H9 (cell line): Measurements from ENCODE around the gene FUT8. TPM values are rescaled to one million over a fixed set of nuclear protein-coding genes. Genes with fewer than 3 reads are reported as not detected.

Experiments
- DNase-seq: peaks from one replicate; pipeline ENCODE4 v3.0.0-alpha.2; 2017
- H2AFZ ChIP-seq: one replicate; pipeline ENCODE4 v1.6.1; 2013; ENCODE audit warnings: mild to moderate bottlenecking, low read length, control low read depth, moderate library complexity
- H2AK5ac ChIP-seq: 2 replicates; pipeline ENCODE4 v1.6.1; 2013; ENCODE audit warnings: low read length, control low read depth, mixed read lengths; ENCODE audit not compliant: insufficient read length
- H2BK120ac ChIP-seq: one replicate; pipeline ENCODE4 v1.6.1; 2013; ENCODE audit warnings: low read depth, mild to moderate bottlenecking, low read length, control low read depth, inconsistent platforms; ENCODE audit not compliant: poor library complexity, severe bottlenecking
- H2BK12ac ChIP-seq: 2 replicates; pipeline ENCODE4 v1.6.1; 2013; ENCODE audit warnings: low read length, control low read depth, mixed read lengths, low read depth; ENCODE audit not compliant: insufficient read length
- H2BK15ac ChIP-seq: 2 replicates; pipeline ENCODE4 v1.6.1; 2013; ENCODE audit warnings: low read depth, low read length, control low read depth
- H2BK20ac ChIP-seq: one replicate; pipeline ENCODE4 v1.6.1; 2013; ENCODE audit warnings: low read depth, mild to moderate bottlenecking, low read length, control low read depth, inconsistent platforms; ENCODE audit not compliant: poor library complexity, severe bottlenecking
- H2BK5ac ChIP-seq: 2 replicates; pipeline ENCODE4 v1.6.1; 2013; ENCODE audit warnings: low read length, control low read depth, mixed read lengths; ENCODE audit not compliant: insufficient read length
- H3K14ac ChIP-seq: 2 replicates; pipeline ENCODE4 v1.6.1; 2013; ENCODE audit warnings: low read length, control low read depth; ENCODE audit not compliant: insufficient read depth
- H3K18ac ChIP-seq: 2 replicates; pipeline ENCODE4 v1.6.1; 2013; ENCODE audit warnings: low read depth, mild to moderate bottlenecking, mixed read lengths, low read length, control low read depth; ENCODE audit not compliant: insufficient read length
- H3K23ac ChIP-seq: 2 replicates; pipeline ENCODE4 v1.6.1; 2013; ENCODE audit warnings: low read length, control low read depth, mixed read lengths, low read depth; ENCODE audit not compliant: insufficient read length
- H3K23me2 ChIP-seq: 2 replicates; pipeline ENCODE4 v1.6.1; 2013; ENCODE audit warnings: low read depth, mild to moderate bottlenecking, mixed read lengths, low read length, control low read depth; ENCODE audit not compliant: insufficient read length, poor library complexity, severe bottlenecking
- H3K27ac ChIP-seq: 2 replicates; pipeline ENCODE4 v1.5.1; 2013; ENCODE audit warnings: low read length, control low read depth, mixed read lengths, low read depth; ENCODE audit not compliant: insufficient read length
- H3K27me3 ChIP-seq: 2 replicates; pipeline ENCODE4 v1.6.1; 2013; ENCODE audit warnings: low read length, control low read depth, inconsistent platforms; ENCODE audit not compliant: insufficient read depth
- H3K4ac ChIP-seq: 2 replicates; pipeline ENCODE4 v1.6.1; 2013; ENCODE audit warnings: low read depth, mild to moderate bottlenecking, control low read depth, inconsistent platforms, low read length, moderate library complexity
- H3K4me1 ChIP-seq: 2 replicates; pipeline ENCODE4 v1.6.1; 2013; ENCODE audit warnings: low read length, control low read depth, inconsistent platforms; ENCODE audit not compliant: insufficient read depth
- H3K4me2 ChIP-seq: 2 replicates; pipeline ENCODE4 v1.6.1; 2013; ENCODE audit warnings: low read length, control low read depth, mixed read lengths; ENCODE audit not compliant: insufficient read length, insufficient read depth
- H3K56ac ChIP-seq: 2 replicates; pipeline ENCODE4 v1.6.1; 2013; ENCODE audit warnings: low read depth, mild to moderate bottlenecking, mixed read lengths, low read length, control low read depth; ENCODE audit not compliant: insufficient read length
- H3K79me1 ChIP-seq: 2 replicates; pipeline ENCODE4 v1.6.1; 2013; ENCODE audit warnings: low read depth, mild to moderate bottlenecking, moderate library complexity, low read length, control low read depth, inconsistent platforms; ENCODE audit not compliant: insufficient read depth, poor library complexity, severe bottlenecking
- H3K79me2 ChIP-seq: 2 replicates; pipeline ENCODE4 v1.6.1; 2013; ENCODE audit warnings: low read length, control low read depth, inconsistent platforms; ENCODE audit not compliant: insufficient read depth
- H3K9ac ChIP-seq: 2 replicates; pipeline ENCODE4 v1.6.1; 2013; ENCODE audit warnings: low read length, control low read depth, mixed read lengths; ENCODE audit not compliant: insufficient read length; ENCODE audit errors: extremely low read depth
- H3K9me3 ChIP-seq: one replicate; pipeline ENCODE4 v1.6.1; 2013; ENCODE audit warnings: low read depth, low read length, inconsistent platforms; ENCODE audit not compliant: control insufficient read depth
- H3T11ph ChIP-seq: one replicate; pipeline ENCODE4 v1.6.1; 2013; ENCODE audit warnings: mild to moderate bottlenecking, low read length, control low read depth, inconsistent platforms
- H4K20me1 ChIP-seq: one replicate; pipeline ENCODE4 v1.6.1; 2013; ENCODE audit not compliant: control insufficient read depth, insufficient read length, insufficient read depth
- H4K5ac ChIP-seq: 2 replicates; pipeline ENCODE4 v1.6.1; 2013; ENCODE audit warnings: low read depth, mild to moderate bottlenecking, mixed read lengths, low read length, control low read depth; ENCODE audit not compliant: insufficient read length
- H4K8ac ChIP-seq: replicated peaks from 2 replicates; pipeline ENCODE4 v1.6.1; 2013; ENCODE audit warnings: low read length, control low read depth, mixed read lengths, low read depth; ENCODE audit not compliant: insufficient read length
- H4K91ac ChIP-seq: 2 replicates; pipeline ENCODE4 v1.6.1; 2013; ENCODE audit warnings: low read depth, mild to moderate bottlenecking, moderate library complexity, mixed read lengths, low read length, control low read depth; ENCODE audit not compliant: insufficient read length
- H3K27ac Mint-ChIP-seq, 3 experiments: 2 replicates in 2 of 3; 3 replicates in 1 of 3; pipeline ENCODE4 v1.8.0; 2020 to 2021; ENCODE audit warnings: mixed read lengths in 3 of 3, mild to moderate bottlenecking in 1 of 3, moderate library complexity in 1 of 3
- H3K27me3 Mint-ChIP-seq: 2 replicates; pipeline ENCODE4 v1.8.0; 2021; ENCODE audit warnings: low read depth, mild to moderate bottlenecking, moderate library complexity, mixed read lengths
- H3K36me3 Mint-ChIP-seq, 3 experiments: 2 replicates in 2 of 3; 3 replicates in 1 of 3; pipeline ENCODE4 v1.8.0; 2020 to 2021; ENCODE audit warnings: low read depth in 3 of 3, mixed read lengths in 3 of 3; ENCODE audit not compliant: insufficient read depth in 1 of 3
- H3K4me1 Mint-ChIP-seq, 2 experiments: 2 replicates each; pipeline ENCODE4 v1.8.0; 2020; ENCODE audit warnings: mixed read lengths in 2 of 2
- H3K4me3 Mint-ChIP-seq, 2 experiments: 2 replicates in 1 of 2; 3 replicates in 1 of 2; pipeline ENCODE4 v1.8.0; 2020 to 2021; ENCODE audit warnings: mild to moderate bottlenecking in 2 of 2, mixed read lengths in 2 of 2, moderate library complexity in 1 of 2
- H3K9me3 Mint-ChIP-seq, 2 experiments: 2 replicates in 1 of 2; 3 replicates in 1 of 2; pipeline ENCODE4 v1.8.0; 2020; ENCODE audit warnings: mild to moderate bottlenecking in 2 of 2, mixed read lengths in 2 of 2, moderate library complexity in 1 of 2
- WGBS: extraction: QIAGEN DNeasy Blood & Tissue Kit; methylation state at CpG from one replicate; pipeline ENCODE4 v1.1.7; 2013; ENCODE audit warnings: missing lambda C conversion rate, low lambda C conversion rate, mixed read lengths; ENCODE audit not compliant: insufficient read length; ENCODE audit errors: extremely low coverage; 5-methylcytosine and 5-hydroxymethylcytosine counted together
- total RNA-seq: library from RNA; stranded (reverse); gene quantifications from 2 replicates; pipeline ENCODE4 v1.2.1, GENCODE V29; 2021
- TF ChIP-seq, protein P1 (sequence below): fragments of 200-600 bp; sonication (generic); conservative IDR thresholded peaks from 3 replicates; pipeline ENCODE4 v1.8.0; 2021; ENCODE audit warnings: antibody characterized with exemption, mild to moderate bottlenecking

Gene FUT8
- total RNA-seq, 1 experiment from 2014 or later, result 44.3 TPM

DNA sequence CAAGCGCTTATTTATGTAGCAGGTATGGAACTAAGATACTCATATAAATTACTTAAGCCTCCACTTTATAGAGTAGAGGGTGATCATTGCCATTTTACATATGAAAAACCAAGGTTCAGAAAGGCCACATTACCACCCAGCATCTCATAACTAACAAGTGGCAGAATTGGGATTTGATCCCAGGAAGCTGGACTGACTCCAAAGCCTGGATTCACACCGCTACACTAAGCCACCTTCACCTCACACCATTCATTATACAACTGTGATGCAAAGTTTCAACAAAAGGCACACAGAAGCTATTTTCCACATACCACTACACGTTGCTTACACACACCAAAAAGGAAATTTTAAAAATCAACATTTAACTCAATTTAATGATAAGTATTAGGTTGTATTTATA, 370.6 kb downstream of the FUT8 start:
- H3K4me1 Mint-ChIP-seq, result peaks cover 2 to 5% of the 10 kb centered on the region in 2 experiments; a peak in 3 of 4 replicates
- Histone ChIP-seq H3K4me1 (no peaks in the 10 kb centered on the region), H3T11ph (no peak overlapping the region), H3K9me3 (no peaks in the 10 kb centered on the region), H3K4me2 (no peak overlapping the region), H3K27me3 (no peaks in the 10 kb centered on the region), H4K5ac (no peak overlapping the region), H3K23me2 (no peaks in the 10 kb centered on the region), H3K56ac (no peak overlapping the region), H3K9ac (no peak overlapping the region), H2BK20ac (no peak overlapping the region), H3K23ac (no peak overlapping the region), H4K8ac (no peak overlapping the region), H3K79me1 (no peaks in the 10 kb centered on the region), H2BK120ac (no peak overlapping the region), H2AK5ac (no peak overlapping the region), H3K4ac (no peak overlapping the region), H3K27ac (no peak overlapping the region), H2AFZ (no peak overlapping the region), H3K79me2 (no peaks in the 10 kb centered on the region), H2BK12ac (no peak overlapping the region), H3K14ac (no peak overlapping the region), H3K18ac (no peak overlapping the region), H4K91ac (no peak overlapping the region), H2BK15ac (no peak overlapping the region), H2BK5ac (no peak overlapping the region), H4K20me1 (no peaks in the 10 kb centered on the region)
- TF ChIP-seq, protein P1, sequence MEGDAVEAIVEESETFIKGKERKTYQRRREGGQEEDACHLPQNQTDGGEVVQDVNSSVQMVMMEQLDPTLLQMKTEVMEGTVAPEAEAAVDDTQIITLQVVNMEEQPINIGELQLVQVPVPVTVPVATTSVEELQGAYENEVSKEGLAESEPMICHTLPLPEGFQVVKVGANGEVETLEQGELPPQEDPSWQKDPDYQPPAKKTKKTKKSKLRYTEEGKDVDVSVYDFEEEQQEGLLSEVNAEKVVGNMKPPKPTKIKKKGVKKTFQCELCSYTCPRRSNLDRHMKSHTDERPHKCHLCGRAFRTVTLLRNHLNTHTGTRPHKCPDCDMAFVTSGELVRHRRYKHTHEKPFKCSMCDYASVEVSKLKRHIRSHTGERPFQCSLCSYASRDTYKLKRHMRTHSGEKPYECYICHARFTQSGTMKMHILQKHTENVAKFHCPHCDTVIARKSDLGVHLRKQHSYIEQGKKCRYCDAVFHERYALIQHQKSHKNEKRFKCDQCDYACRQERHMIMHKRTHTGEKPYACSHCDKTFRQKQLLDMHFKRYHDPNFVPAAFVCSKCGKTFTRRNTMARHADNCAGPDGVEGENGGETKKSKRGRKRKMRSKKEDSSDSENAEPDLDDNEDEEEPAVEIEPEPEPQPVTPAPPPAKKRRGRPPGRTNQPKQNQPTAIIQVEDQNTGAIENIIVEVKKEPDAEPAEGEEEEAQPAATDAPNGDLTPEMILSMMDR, result no peak
- WGBS, result no CpG with 5 or more reads among the region's 3 CpGs
- no peak for DNase-seq
- no peaks in the 10 kb centered on the region for H3K36me3 Mint-ChIP-seq
- H3K27ac Mint-ChIP-seq, result no peak overlapping the region
- no peak overlapping the region for H3K4me3 Mint-ChIP-seq
- no peaks in the 10 kb centered on the region for H3K9me3 Mint-ChIP-seq
- peaks cover 2% of the 10 kb centered on the region; the same call in 1 of the 2 replicates for H3K27me3 Mint-ChIP-seq
